Smooth muscle cell (in vitro differentiated cells): ENCODE measurements around the gene DGKI. TPM values are rescaled to one million over a fixed set of nuclear protein-coding genes. Genes with fewer than 3 reads are reported as not detected.

Source experiments
- DNase-seq: peaks from one replicate; lab custom pipeline; 2025; ENCODE audit not compliant: unreplicated experiment; lab: John Stamatoyannopoulos, UW
- H2AFZ ChIP-seq: fragments of 200-600 bp; sonication (generic); 2 replicates; pipeline ENCODE4 v1.6.0; 2016; ENCODE audit warnings: antibody characterized with exemption, low read depth, mild to moderate bottlenecking
- H3F3A ChIP-seq: fragments of 200-600 bp; sonication (generic); 2 replicates; pipeline ENCODE4 v1.6.0; 2017; ENCODE audit warnings: antibody characterized with exemption, low read depth
- H3K27ac ChIP-seq: fragments of 200-600 bp; sonication (generic); 2 replicates; pipeline ENCODE4 v1.5.1; 2016; ENCODE audit warnings: low read depth, mild to moderate bottlenecking
- H3K27me3 ChIP-seq: fragments of 200-600 bp; sonication (generic); 2 replicates; pipeline ENCODE4 v1.6.1; 2016; ENCODE audit warnings: low read depth, mild to moderate bottlenecking
- H3K36me3 ChIP-seq: fragments of 200-600 bp; sonication (generic); 2 replicates; pipeline ENCODE4 v1.5.1; 2016; ENCODE audit warnings: low read depth
- H3K4me1 ChIP-seq: fragments of 200-600 bp; sonication (generic); 2 replicates; pipeline ENCODE4 v1.5.1; 2016; ENCODE audit warnings: low read depth
- H3K4me2 ChIP-seq: fragments of 200-600 bp; sonication (generic); 2 replicates; pipeline ENCODE4 v1.6.0; 2016; ENCODE audit warnings: mild to moderate bottlenecking
- H3K4me3 ChIP-seq: fragments of 200-600 bp; sonication (generic); 2 replicates; pipeline ENCODE4 v1.5.1; 2016; ENCODE audit warnings: mild to moderate bottlenecking
- H3K79me2 ChIP-seq: fragments of 200-600 bp; sonication (generic); 2 replicates; pipeline ENCODE4 v1.6.0; 2016; ENCODE audit warnings: low read depth, mild to moderate bottlenecking
- H3K9ac ChIP-seq: fragments of 200-600 bp; sonication (generic); 2 replicates; pipeline ENCODE4 v1.6.0; 2016; ENCODE audit warnings: low read depth
- H3K9me3 ChIP-seq: fragments of 200-600 bp; sonication (generic); replicated peaks from 2 replicates; pipeline ENCODE4 v1.5.1; 2016; ENCODE audit warnings: low read depth
- H4K20me1 ChIP-seq: fragments of 200-600 bp; sonication (generic); 2 replicates; pipeline ENCODE4 v1.6.0; 2016; ENCODE audit warnings: low read depth
- WGBS: methylation state at CpG from one replicate; pipeline ENCODE4 v1.1.7; 2016; ENCODE audit warnings: low lambda C conversion rate; 5-methylcytosine and 5-hydroxymethylcytosine counted together
- polyA plus RNA-seq: library from polyadenylated mRNA; unstranded; fragments of >200 nt; fragmentation: Nextera tagmentation; extraction: Ambion mirVana; gene quantifications from 2 replicates; pipeline ENCODE4 v1.2.1, GENCODE V29; 2016
- total RNA-seq: library from RNA; depleted of rRNA; stranded (reverse); fragments of >200 nt; gene quantifications from 2 replicates; pipeline ENCODE4 v1.2.3, GENCODE V29; 2014
- TF ChIP-seq, protein P1 (sequence below): fragments of 200-600 bp; sonication (generic); IDR thresholded peaks from 2 replicates; pipeline ENCODE4 v1.5.1; 2017; ENCODE audit warnings: borderline replicate concordance, mild to moderate bottlenecking, antibody characterized with exemption; ENCODE audit not compliant: insufficient read depth, poor library complexity, severe bottlenecking

The DGKI gene
- total and polyA plus RNA-seq, 2 experiments from 2014 or later: 2.5 to 6.2 TPM

GRCh38 chr7:137692399-137692798 is 154.4 kb downstream of the DGKI start:
- H3F3A ChIP-seq: no peaks in the 10 kb centered on the region
- no peaks in the 10 kb centered on the region for H3K4me1 ChIP-seq
- no peaks in the 10 kb centered on the region for H3K36me3 ChIP-seq
- no peak overlapping the region for H3K4me2 ChIP-seq
- H3K27me3 ChIP-seq: no peaks in the 10 kb centered on the region
- TF ChIP-seq, protein P1, sequence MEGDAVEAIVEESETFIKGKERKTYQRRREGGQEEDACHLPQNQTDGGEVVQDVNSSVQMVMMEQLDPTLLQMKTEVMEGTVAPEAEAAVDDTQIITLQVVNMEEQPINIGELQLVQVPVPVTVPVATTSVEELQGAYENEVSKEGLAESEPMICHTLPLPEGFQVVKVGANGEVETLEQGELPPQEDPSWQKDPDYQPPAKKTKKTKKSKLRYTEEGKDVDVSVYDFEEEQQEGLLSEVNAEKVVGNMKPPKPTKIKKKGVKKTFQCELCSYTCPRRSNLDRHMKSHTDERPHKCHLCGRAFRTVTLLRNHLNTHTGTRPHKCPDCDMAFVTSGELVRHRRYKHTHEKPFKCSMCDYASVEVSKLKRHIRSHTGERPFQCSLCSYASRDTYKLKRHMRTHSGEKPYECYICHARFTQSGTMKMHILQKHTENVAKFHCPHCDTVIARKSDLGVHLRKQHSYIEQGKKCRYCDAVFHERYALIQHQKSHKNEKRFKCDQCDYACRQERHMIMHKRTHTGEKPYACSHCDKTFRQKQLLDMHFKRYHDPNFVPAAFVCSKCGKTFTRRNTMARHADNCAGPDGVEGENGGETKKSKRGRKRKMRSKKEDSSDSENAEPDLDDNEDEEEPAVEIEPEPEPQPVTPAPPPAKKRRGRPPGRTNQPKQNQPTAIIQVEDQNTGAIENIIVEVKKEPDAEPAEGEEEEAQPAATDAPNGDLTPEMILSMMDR: no peak
- H3K9me3 ChIP-seq: no peaks in the 10 kb centered on the region
- 93% methylated on average over 4 of the region's 4 CpGs for WGBS
- H2AFZ ChIP-seq: no peak overlapping the region
- H3K4me3 ChIP-seq: no peak overlapping the region
- no peak overlapping the region for H3K27ac ChIP-seq
- H3K9ac ChIP-seq: no peak overlapping the region
- no peak for DNase-seq
- no peaks in the 10 kb centered on the region for H4K20me1 ChIP-seq
- H3K79me2 ChIP-seq: no peaks in the 10 kb centered on the region

DNA sequence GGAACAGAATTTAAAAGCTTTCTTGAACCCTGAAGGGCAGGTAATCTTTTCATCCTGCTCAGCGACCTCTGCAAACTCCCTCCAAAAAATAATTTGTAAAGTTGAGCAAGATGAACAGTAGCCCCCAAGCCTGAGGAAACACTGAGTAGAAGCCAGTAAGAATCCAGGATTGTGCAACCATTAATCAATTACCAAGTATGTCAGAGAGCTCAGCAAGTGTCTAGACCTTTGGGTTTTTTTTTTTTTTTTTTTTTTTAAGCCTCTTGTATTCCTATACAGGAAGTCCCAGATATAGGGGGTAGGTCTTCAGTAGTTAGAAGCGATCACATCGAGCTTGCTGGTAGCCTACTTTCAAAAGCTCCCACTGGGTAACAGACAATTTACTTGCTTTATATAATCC is 155.2 kb downstream of the DGKI start:
- Histone ChIP-seq H3K4me2 (no peak overlapping the region), H3K4me1 (no peaks in the 10 kb centered on the region), H3K27me3 (no peaks in the 10 kb centered on the region), H4K20me1 (no peaks in the 10 kb centered on the region), H3K9me3 (no peaks in the 10 kb centered on the region), H3K36me3 (no peaks in the 10 kb centered on the region), H3K4me3 (no peak overlapping the region), H3K79me2 (no peaks in the 10 kb centered on the region), H3K27ac (no peak overlapping the region), H3F3A (no peaks in the 10 kb centered on the region), H3K9ac (no peak overlapping the region), H2AFZ (no peak overlapping the region)
- no peak for DNase-seq
- 93% methylated on average over 3 of the region's 3 CpGs for WGBS
- TF ChIP-seq, protein P1: no peak

DNA sequence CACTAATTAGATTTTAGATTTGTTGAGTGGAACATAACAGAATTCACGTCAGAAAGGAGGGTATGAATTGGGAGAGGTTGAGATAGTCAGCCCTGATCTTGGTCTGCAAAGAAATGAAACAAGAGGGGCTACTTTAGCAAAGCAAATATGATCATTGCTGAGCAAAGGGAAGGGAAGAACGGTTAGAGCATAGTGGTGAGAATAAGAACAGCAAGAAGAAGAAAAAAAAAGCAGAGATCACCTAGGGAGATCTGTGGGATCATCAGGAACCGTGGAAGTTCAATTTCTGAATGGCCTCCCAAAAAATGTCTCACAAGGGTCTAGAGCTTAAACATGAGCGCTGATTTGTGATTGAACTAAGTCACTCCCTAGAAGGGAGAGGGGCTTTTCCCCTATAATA is 156.1 kb downstream of the DGKI start:
- Histone ChIP-seq H2AFZ (no peak overlapping the region), H3F3A (no peaks in the 10 kb centered on the region), H3K4me3 (no peak overlapping the region), H3K4me1 (peaks cover 3% of the 10 kb centered on the region), H3K79me2 (no peaks in the 10 kb centered on the region), H3K27me3 (no peaks in the 10 kb centered on the region), H3K9me3 (no peaks in the 10 kb centered on the region), H3K27ac (no peak overlapping the region), H4K20me1 (no peaks in the 10 kb centered on the region), H3K4me2 (no peak overlapping the region), H3K9ac (no peak overlapping the region), H3K36me3 (no peaks in the 10 kb centered on the region)
- no peak for DNase-seq
- WGBS: 89% methylated on average over 4 of the region's 4 CpGs
- TF ChIP-seq, protein P1: no peak

DNA sequence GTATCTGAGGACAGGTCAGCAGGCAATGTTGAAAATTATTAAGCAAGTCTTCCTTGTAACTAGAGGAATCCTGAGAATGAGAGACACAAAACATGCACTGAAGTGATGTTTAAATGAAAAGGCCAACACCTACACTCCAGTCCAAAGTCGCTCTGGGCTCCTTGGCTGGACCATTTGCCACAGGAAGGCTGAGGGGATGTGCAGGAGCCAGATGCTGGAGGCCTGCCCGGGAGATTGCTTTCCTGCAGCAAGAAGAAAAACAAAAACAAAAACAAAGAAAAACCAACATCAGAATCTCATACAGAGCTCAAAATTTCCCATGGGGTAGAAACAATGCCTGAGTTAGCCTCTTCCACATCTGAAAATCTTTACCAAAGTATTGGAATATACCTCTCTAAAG is 157.0 kb downstream of the DGKI start:
- H3K4me1 ChIP-seq: peaks cover 4% of the 10 kb centered on the region
- H3K9me3 ChIP-seq: no peaks in the 10 kb centered on the region
- no peak overlapping the region for H2AFZ ChIP-seq
- no peaks in the 10 kb centered on the region for H3K36me3 ChIP-seq
- no peaks in the 10 kb centered on the region for H3K27me3 ChIP-seq
- no peak overlapping the region for H3K4me3 ChIP-seq
- H4K20me1 ChIP-seq: no peaks in the 10 kb centered on the region
- no peaks in the 10 kb centered on the region for H3K79me2 ChIP-seq
- no peak overlapping the region for H3K27ac ChIP-seq
- TF ChIP-seq, protein P1: no peak
- H3K4me2 ChIP-seq: no peak overlapping the region
- WGBS: 95% methylated on average over 2 of the region's 2 CpGs
- no peaks in the 10 kb centered on the region for H3F3A ChIP-seq
- H3K9ac ChIP-seq: no peak overlapping the region
- no peak for DNase-seq
